ENCODE data around the gene EPN3. TPM values are rescaled to one million over a fixed set of nuclear protein-coding genes. Genes with fewer than 3 reads are reported as not detected.

Gene EPN3
- total RNA-seq, 1 experiment from 2014 or later: not detected

DNA sequence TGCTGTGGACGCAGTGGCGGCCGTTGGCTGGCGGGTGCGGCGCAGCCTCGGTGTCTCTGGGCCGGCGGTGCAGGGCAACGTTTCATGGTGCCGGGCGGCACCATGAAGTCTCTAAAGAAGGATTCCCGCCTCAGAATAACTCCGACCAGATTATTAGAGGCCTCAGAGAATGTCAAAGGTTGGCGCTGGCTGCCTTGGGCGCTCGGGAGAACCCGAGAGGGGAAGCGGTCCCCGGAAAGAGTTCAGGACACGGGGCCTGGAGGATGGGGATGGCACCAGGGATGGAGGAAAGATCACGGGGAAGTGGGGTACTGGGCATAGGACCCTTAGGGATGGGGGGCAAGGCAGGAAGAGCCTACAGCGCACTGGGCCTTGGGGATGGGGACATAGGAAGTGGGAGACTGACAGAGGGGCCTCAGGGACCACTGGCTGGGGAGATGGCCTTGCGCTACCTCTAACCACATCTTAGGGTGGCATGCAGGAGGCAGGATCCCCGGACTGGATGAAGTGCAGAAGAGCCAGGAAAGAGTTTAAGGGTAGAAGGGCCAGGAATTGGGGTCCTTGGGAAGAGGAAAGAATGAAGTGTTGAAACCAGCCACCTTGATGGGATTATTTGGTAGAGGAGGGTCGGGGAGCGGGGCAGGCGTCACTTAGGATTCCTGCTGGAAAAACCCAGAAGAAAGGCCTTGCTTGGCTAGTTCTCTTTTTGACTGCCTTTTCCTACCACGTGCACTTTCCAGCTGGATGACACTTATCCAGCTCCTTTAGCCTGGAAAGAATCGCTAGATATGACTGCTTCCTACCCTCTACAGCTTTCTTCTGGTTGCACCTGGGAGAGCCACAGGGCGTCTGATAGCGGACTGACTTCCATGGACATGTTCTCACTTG lies 23.7 kb upstream of the EPN3 start:
- no peak for DNase-seq (ENCODE audit: low read depth)

DNA sequence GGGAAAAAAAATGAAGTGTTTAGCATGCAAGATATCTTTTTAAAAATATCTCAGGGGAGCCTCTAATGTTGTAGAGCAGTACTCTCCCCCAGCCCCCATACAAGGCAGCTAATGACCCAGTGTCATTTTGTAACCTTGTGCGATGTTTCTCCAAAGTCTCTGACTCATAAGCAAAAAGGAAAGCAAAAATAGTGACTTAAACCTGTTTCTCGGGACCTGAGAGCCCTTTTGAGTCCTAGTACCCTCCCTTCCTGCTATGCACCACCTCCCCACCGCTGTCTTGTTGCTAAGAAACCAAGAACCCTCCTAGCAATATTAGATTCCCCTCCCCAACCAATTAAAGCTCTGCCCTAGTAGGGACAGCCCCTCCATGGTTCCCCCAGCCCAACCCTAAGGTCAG lies 21.5 kb upstream of the EPN3 start:
- peak; percentile 15 for DNase-seq (ENCODE audit: low read depth)

DNA sequence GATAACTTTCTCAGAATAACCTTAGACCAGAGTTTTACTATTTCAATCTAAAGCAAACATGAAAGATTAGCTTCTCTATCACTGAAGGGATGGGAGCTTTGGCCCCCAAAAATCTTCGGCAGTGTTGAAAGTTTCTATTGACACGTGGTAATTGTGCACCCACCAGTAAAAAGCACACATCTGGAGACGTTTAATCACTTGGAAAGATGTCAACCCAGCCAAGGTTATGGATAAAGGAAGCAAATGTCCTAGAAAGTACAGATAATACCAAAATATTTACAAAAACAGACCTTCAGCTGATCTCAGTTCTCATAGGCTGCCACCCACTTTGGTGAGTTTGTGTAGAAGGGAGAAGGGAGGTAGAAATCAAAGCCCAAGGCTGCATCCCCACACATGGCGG lies 19.0 kb upstream of the EPN3 start:
- DNase-seq (ENCODE audit: low read depth): no peak

DNA sequence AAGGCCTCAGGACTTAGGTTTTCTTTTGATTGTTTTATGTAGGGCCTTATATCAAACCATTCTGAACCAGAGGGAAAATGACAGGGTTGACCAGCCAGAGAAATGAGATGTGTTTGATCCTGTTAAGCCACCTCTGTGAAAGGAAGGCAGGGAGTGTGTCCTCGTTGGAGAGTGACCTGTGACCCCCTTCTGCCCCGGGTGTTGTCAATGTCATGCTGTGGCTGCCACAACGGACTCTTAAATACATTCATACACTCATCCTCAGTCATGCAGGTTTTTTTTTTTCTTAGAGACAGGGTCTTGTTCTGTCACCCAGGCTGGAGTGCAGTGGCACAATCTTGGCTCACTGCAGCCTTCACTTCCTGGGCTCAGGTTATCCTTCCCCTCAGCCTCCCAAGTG lies 18.1 kb upstream of the EPN3 start:
- DNase-seq (ENCODE audit: low read depth): no peak

DNA sequence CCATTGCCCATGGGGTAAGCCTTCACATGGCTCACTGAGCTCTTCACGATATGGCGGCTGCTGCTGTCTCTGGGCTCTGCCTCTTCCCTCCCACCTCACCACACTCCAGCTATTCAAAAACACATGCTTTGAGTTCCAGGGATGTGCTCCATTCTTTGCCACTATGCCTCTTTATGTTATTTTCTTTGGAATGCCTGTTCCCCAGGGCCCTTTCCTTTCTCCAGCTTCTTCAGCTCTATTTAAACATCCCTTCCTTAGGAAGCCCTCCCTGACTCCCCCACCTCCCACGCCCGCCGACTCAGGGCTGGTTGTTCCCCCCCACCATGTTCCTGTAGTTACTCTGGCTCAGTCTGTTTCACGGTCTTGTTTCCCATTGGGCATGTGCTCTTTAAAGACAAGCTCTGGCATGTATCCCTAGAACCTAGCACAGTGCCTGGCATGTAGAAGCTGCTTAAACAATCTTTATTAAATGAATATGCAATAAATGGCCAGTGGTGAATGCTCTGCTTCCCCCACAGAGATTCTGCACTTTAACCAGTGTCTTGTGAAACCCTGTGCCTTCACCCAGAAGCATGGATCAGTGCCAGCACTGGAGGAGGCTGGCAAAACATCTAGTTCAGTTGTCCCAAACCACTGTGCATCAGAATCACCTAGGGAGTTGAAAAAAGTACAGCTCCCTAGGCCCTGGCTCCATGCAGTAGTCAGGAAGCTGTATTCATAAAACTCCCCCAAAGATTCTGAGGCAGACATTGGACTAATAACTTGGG lies 17.4 kb upstream of the EPN3 start:
- DNase-seq (ENCODE audit: low read depth): peak; percentile 13

DNA sequence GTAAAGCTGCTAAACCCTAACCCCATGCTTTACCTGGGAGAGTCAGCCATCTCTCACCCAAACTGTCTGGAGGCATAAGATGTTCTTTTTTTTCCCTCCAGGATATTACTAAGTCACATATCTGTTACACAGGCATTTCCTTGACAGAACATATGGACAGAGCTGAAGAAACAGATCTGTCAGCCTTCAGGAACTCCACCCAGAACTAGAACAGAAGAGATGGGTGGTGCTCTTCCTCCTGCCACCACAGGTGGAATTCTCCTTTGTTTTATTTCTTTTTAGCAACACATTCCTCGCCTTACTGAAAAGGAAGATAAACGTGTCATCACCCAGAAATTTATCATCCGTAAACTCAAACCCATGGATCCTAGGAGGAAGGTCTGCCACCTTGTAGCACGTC lies 15.5 kb upstream of the EPN3 start:
- DNase-seq (ENCODE audit: low read depth): no peak

DNA sequence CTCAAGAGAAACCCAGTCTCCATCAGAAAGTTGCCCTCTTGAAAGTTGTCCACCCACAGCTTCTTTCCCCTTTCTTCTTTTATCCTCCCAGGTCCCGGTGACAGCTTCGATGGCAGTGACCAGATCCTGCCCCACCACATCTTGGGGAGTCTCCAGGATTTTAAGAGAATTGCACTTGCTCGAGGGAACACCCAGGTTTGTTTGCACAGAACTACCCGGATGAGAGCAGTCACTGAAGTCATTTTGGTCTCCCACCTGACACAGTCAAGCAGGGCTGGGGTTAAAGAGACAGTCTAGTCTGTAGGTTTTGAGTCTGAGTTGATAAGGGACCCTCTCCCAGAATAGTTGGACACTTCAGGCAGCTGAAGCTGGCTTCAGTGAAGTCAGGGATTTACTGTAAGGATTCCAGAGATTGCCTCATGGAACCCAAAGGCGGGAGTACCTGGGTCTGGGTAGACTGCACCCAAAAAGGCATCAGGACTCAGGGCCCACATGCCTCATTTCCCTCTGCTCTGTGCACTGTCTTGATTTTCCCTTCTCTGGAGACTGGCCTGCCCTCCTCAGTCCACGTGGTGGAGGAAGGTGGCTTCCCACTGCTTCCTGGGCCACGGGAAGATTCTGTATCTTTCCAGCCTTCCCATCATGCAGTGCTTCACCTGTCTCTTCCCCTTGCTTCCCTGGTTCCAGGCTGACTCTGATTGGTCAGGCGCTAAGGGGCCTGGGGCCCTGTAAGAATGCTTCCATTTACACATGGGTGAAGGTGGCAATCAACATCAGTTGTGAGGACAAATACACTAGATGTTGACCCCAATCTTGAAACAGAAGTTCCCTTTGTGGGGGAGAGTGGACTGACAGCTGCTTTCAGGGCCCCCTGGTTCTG lies 14.8 kb upstream of the EPN3 start:
- no peak for DNase-seq (ENCODE audit: low read depth)

DNA sequence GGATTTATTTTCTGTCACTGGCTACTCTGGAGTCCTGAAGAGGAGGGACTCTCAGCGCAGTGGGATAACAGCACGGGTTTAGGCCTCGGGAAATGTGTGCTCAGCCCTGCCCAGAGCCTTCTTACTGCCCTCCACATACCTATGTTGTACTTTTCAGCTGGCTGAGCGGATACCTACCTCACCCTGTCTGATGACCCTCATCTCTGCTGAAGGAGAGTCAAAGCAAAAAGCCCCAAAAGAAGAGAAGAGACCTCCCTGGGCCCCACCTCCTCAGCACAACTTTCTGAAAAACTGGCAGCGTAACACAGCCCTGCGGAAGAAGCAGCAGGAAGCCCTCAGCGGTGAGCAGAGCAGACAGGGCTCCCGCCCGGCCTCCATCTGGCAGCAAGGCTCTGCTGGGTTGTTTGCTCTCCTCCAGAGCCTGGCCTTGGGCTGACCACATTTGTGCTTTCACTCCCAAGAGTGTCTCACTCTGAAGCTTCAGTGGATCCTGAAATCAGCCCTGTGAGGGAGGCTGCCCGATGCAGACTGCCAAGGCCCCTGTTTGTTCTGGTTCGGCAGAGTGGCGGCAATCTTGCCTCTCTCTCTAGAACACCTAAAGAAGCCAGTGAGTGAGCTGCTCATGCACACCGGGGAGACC lies 14.0 kb upstream of the EPN3 start:
- DNase-seq (ENCODE audit: low read depth): no peak

DNA sequence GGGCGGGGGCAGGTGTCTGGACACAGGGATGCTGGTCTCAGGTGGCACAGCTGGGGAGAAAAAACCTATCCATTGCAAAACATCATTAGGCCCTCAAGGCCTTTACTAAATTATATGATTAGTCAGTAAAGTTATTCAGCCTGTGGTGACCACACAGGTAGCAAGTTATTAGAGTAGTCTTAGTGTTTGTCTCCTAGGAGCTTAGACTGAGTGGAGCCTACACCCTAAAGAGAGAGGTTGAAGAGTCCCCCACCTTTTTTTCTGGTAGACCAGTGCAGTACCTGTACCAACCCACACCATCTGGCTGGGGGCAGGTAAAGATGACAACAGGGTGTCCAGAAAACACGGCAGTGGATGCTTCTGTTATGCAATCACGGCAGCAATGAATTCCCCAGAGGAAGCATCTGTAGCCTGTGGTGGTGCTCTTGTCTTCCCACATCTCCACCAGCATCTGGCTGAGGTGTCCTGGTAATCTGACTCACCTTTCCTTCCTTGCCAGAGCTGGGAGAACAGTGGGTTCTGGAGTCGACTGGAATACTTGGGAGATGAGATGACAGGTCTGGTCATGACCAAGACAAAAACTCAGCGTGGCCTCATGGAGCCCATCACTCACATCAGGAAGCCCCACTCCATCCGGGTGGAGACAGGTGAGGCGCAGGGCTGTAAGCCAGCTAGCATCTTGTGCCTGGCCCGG lies 13.2 kb upstream of the EPN3 start:
- DNase-seq (ENCODE audit: low read depth): no peak

DNA sequence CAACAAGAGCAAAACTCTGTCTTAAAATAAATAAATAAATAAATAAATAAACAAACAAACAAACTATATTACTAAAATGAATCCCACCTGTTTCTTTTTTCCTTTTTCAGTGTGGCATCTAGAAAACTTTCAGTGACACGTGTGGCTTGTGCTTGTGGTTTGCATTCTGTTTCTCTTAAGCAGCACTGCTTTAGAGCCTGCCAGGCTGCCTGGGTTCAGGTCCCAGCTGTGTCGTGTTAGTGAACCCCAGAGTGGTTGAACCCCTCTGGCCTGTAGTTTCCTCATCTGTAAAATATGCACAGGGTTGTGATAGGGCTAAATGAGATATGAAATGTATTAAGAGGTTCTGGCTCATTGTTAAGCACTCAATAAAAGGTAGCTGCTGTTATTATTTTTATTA lies 12.1 kb upstream of the EPN3 start:
- no peak for DNase-seq (ENCODE audit: low read depth)

DNA sequence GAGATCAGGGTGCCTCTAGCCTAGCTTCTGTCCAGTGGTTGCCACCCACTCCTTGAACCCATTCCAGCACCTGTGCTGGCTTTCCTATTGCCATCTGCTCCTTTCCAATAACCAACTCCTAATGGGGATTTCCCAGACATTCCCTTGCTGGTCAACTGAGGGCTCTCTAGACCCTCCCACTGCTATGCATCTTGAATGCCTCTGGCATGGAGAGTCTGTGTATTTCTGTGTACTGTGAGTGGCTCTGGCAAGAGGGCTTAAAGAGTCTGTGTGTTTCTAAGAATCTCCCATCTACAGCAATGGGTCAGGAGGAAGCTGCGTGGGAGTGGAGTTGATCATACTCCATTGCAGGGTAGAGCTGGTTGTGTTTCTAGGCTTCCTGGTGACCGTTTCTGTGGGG lies 11.0 kb upstream of the EPN3 start:
- DNase-seq (ENCODE audit: low read depth): no peak

DNA sequence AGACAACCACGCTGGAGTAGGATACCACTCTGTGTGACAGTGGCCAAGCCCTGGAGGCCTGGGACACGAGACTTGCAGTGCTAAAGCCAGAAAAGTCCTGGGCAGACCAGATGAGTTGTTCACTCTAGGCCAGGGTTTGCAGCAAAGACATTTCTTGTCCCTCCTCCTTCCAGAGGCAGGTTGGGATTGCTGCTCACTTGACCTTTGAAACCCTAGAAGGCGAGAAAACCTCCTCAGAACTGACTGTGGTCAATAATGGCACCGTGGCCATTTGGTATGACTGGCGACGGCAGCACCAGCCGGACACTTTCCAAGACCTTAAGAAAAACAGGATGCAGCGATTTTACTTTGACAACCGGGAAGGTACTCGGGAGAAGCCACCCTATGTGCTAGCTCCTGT lies 9.8 kb upstream of the EPN3 start:
- DNase-seq (ENCODE audit: low read depth): no peak

DNA sequence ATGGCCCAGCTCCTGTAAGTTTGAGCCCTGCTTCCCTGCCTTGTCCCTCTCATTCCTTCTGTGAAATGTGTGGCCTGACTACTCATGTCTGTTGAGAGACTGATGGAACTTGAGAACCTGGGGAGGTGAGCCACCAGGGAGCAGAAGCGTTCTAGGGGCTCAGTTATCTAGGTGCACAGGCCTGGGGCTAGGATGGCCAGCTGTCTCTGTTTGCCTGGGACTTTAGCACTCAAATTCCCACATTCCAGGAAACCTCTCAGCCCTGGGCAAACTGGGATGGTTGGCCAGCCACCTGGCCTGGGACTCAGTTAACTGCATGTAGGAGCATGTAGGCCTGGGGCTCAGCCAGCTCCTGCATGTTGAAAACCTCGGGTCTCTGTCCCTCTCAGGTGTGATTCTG lies 9.3 kb upstream of the EPN3 start:
- DNase-seq (ENCODE audit: low read depth): no peak

DNA sequence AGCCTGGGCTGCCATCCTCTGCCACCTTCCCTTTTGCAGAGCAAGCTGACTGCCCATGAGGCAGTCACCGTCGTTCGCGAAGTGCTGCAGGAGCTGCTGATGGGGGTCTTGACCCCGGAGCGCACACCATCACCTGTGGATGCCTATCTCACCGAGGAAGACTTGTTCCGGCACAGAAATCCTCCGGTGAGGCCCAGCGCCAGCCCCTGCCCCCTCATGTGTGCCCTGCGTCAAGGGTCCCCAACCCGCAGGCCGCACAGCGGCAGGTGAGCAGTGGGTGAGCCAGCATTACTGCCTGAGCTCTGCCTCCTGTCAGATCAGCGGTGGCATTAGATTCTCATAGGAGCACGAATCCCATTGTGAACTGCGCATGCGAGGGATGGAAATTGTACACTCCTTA lies 7.7 kb upstream of the EPN3 start:
- DNase-seq (ENCODE audit: low read depth): no peak

DNA sequence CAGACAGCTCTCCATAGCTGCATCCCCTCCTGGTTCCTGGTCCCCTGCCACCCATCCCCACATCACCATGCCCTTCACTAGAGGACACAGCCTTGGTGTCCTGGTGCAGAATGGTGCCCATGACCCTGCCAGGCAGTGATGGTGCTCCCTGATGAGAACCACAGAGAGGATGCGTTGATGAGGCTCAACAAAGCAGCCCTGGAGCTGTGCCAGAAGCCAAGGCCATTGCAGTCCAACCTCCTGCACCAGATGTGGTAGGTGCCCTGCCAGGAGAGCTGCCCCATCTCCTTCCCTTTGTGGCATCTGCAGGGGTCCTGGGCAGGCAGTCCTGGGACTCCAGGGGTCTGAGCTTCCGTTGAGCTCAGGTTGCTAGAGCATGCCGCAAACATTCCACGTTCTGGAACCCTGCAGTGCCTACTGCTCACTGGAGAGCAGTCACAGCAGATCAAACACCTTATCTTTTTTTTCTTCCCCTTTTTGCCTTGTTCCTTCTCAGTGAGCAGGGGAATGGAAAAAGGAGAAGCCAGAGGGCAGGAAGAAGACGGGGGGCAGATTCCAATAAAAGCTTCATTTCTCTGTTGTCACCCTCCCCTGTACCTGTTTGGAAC lies 5.3 kb upstream of the EPN3 start:
- no peak for DNase-seq (ENCODE audit: low read depth)

DNA sequence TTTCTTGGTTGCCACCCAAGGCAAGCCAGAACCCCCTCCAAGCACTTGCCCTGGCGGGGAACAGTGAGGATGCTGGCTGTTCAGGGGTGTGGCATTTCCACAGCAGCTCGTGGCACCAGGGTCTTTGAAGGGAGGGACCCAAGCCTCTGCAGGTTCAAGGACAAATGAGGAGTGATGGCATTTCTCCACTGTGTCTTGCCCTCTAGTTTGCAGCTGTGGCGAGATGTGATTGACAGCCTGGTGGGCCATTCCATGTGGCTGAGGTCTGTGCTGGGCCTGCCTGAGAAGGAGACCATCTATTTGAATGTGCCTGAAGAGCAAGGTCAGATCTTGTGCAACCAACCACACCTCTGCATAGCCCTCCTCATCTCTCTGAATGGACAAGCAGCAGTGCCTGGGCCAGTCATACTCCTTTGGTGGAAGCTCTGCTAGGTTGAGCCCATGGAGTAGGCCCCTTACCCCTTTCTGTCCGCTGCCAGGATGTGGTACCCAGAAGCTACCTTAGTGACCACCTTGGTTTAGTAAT lies 4.5 kb upstream of the EPN3 start:
- no peak for DNase-seq (ENCODE audit: low read depth)

DNA sequence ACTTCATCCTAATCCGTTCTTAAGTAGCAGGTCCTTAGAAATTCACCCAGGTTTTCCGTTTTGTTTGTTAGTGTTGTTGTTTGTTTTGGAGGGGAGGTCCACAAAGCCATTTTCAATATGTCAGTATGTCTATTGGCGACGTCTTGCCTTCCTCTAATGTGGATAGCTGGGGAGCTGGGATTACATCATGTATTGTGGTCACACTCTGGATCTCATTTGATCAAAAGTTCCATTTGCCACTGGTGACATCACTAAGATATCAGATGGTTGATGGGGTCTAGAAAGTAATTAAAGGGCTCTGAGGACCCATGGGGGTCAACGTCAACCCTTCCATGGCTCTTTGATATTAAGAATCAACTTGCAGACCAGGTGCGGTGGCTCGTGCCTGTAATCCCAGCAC lies 2.7 kb upstream of the EPN3 start:
- DNase-seq (ENCODE audit: low read depth): no peak

DNA sequence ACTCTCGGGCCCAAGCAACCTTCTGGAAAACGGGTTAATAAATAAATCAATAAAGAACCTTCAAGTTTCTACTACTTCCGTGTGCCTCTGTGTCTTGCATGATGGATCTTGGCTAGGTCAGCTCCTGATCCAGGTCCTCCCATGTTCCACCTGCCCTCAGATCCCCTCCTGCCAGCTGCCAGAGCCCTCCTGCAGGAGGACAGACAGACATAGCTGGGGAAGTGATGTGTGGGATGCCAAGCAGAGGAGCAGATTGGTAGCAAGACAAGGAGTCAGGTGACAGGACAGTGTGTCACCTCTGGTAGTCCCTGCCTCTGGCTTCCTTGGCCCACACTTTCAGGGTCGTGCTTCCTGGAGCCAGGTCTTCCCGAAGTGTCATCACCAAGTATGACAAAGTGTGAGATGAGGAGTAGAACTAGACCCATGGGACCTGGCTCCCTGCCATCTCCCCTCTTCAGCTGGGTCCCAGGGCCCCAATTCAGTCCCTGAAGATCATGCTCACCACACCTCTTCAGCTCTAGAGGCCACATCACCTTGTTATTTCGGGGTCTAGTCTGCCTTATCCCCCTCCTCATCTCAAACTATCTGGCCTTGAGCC lies 1.0 kb upstream of the EPN3 start:
- no peak for DNase-seq (ENCODE audit: low read depth)

DNA sequence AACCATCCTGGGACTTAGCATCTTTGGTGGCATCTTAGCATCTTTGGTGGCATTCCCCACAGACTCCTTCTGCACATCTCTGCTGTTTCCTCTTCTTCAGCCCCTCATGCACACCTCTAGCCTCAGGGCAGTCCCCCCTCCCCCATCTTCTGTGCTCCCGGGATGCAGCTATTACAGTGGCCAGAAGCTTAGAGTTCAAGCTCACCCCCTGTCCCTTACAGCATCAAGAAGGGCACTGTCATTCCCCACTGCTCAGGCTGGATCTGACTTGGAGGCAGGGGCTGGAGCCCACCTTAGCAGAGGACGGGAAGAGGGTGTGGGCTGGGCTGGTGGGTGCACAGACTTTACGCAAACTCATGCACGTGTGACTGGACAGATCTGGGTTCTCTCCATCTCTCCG lies 650 bp downstream of the EPN3 start:
- DNase-seq (ENCODE audit: low read depth): no peak

DNA sequence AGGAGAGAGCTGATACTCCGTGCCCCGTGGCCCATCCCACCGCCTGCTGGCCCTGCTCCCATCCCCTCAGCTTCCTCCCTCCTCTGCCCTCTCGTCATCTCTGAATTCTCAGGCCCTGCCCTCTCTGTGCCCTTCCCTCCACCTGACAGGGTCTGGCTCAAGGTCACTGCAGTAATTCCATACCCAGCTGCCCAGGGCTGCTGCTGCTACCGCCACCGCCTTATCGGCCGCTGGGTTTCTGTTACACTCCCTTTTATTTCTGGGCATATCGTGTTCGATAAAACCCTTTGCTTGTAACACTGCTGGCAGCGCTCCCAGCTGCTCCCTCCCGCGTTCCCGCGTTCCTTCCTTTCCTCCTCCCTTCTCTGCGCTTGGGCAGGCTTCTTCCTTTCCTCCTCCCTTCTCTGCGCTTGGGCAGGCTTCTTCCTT lies 1.2 kb downstream of the EPN3 start:
- peak; percentile 15 for DNase-seq (ENCODE audit: low read depth)
